Liver (tissue), 3 donors: ENCODE measurements around the gene B3GNT5.

Source experiments
- CTCF ChIP-seq: fragments of 150-350 bp; IDR thresholded peaks from 2 replicates; pipeline ENCODE4 v1.5.1; 2017; ENCODE audit warnings: improper control_type of control experiment, low read depth, low read length; ENCODE audit not compliant: missing input control
- FOXA1 ChIP-seq: IDR thresholded peaks from 2 replicates; pipeline ENCODE4 v1.6.1; 2016; ENCODE audit warnings: antibody characterized with exemption
- GABPA ChIP-seq, 2 donors: IDR thresholded peaks in 1 of 2; conservative IDR thresholded peaks in 1 of 2; 2 replicates each; pipeline ENCODE4 v1.6.1; 2016; ENCODE audit warnings: antibody characterized with exemption in 2 of 2, mild to moderate bottlenecking in 1 of 2, moderate library complexity in 1 of 2
- JUND ChIP-seq, 2 donors: IDR thresholded peaks; 2 replicates each; pipeline ENCODE4 v1.6.1; 2016; ENCODE audit warnings: antibody characterized with exemption in 2 of 2
- RAD21 ChIP-seq, 2 donors: IDR thresholded peaks; 2 replicates each; pipeline ENCODE4 v1.6.1; 2016; ENCODE audit warnings: antibody characterized with exemption in 2 of 2, mild to moderate bottlenecking in 2 of 2
- RXRA ChIP-seq, 2 donors: IDR thresholded peaks; 2 replicates each; pipeline ENCODE4 v1.6.1; 2017 to 2018; ENCODE audit warnings: antibody characterized with exemption in 2 of 2, mild to moderate bottlenecking in 1 of 2
- SP1 ChIP-seq: IDR thresholded peaks from 2 replicates; pipeline ENCODE4 v1.6.1; 2018; ENCODE audit warnings: antibody characterized with exemption, mild to moderate bottlenecking
- TAF1 ChIP-seq: conservative IDR thresholded peaks from 2 replicates; pipeline ENCODE4 v1.6.1; 2016; ENCODE audit warnings: antibody characterized with exemption, mild to moderate bottlenecking
- TF ChIP-seq, protein P1 (sequence below): IDR thresholded peaks from 2 replicates; pipeline ENCODE4 v1.6.1; 2016; ENCODE audit warnings: antibody characterized with exemption
- TF ChIP-seq, protein P2 (sequence below): IDR thresholded peaks from 2 replicates; pipeline ENCODE4 v1.6.1; 2016; ENCODE audit warnings: antibody characterized with exemption, mild to moderate bottlenecking
- TF ChIP-seq, protein P3 (sequence below): IDR thresholded peaks from 2 replicates; pipeline ENCODE4 v1.6.1; 2016; ENCODE audit warnings: antibody characterized with exemption
- donor health status: healthy.
- donor health status: healthy.

DNA sequence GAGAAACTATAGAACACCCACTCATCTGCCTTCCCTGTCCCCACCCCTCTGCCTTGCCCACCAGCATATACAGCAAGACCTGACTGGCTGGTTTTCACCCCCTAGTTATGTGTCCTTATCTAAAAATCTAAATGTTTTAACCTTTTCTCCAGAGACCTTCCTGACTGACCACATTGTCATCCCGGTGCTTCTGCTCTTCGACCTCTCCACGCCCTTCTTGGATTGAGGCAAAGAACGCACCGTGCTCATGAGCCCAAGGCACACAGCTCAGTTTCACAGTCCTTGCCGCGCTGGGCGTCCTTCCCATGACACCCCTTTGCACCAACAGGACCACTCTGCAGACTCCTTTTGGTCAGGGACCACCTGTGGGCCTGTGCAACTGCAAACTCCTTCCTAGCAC lies 62.7 kb downstream of the B3GNT5 start:
- no peak for TF ChIP-seq TAF1
- no peak for TF ChIP-seq CTCF
- TF ChIP-seq, protein P1, sequence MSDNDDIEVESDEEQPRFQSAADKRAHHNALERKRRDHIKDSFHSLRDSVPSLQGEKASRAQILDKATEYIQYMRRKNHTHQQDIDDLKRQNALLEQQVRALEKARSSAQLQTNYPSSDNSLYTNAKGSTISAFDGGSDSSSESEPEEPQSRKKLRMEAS = no peak
- TF ChIP-seq JUND (IDR thresholded peaks at IDR 0.05) = no peak
- TF ChIP-seq, protein P2, sequence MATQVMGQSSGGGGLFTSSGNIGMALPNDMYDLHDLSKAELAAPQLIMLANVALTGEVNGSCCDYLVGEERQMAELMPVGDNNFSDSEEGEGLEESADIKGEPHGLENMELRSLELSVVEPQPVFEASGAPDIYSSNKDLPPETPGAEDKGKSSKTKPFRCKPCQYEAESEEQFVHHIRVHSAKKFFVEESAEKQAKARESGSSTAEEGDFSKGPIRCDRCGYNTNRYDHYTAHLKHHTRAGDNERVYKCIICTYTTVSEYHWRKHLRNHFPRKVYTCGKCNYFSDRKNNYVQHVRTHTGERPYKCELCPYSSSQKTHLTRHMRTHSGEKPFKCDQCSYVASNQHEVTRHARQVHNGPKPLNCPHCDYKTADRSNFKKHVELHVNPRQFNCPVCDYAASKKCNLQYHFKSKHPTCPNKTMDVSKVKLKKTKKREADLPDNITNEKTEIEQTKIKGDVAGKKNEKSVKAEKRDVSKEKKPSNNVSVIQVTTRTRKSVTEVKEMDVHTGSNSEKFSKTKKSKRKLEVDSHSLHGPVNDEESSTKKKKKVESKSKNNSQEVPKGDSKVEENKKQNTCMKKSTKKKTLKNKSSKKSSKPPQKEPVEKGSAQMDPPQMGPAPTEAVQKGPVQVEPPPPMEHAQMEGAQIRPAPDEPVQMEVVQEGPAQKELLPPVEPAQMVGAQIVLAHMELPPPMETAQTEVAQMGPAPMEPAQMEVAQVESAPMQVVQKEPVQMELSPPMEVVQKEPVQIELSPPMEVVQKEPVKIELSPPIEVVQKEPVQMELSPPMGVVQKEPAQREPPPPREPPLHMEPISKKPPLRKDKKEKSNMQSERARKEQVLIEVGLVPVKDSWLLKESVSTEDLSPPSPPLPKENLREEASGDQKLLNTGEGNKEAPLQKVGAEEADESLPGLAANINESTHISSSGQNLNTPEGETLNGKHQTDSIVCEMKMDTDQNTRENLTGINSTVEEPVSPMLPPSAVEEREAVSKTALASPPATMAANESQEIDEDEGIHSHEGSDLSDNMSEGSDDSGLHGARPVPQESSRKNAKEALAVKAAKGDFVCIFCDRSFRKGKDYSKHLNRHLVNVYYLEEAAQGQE = no peak
- no peak for TF ChIP-seq SP1
- TF ChIP-seq, protein P3, sequence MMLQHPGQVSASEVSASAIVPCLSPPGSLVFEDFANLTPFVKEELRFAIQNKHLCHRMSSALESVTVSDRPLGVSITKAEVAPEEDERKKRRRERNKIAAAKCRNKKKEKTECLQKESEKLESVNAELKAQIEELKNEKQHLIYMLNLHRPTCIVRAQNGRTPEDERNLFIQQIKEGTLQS = no peak
- TF ChIP-seq FOXA1 = no peak
- TF ChIP-seq RXRA (IDR thresholded peaks at IDR 0.05) = no peak
- no peak for TF ChIP-seq GABPA (IDR thresholded peaks at IDR 0.05 in 1 of 2, conservative IDR thresholded peaks at IDR 0.05 in 1 of 2)
- TF ChIP-seq RAD21 (IDR thresholded peaks at IDR 0.05) = no peak
